A673 (cell line): ENCODE measurements around the gene SLC11A1. TPM values are rescaled to one million over a fixed set of nuclear protein-coding genes. Genes with fewer than 3 reads are reported as not detected.

Experiments
- BruUV-seq: library from RNA; stranded (reverse); fragments of 400-500 nt; replicated peaks from 2 replicates; lab custom pipeline; 2021; lab: Mats Ljungman, UMichigan
- CTCF ChIA-PET: fragments of 300-600 bp; sonication (Branson Sonifier 250); formaldehyde crosslinking; loops from one replicate; lab custom pipeline; 2022; ENCODE audit warnings: antibody characterized with exemption; lab: Charles Lee
- POLR2A ChIA-PET: fragments of 300-600 bp; sonication (Branson Sonifier 250); formaldehyde crosslinking; loops from one replicate; lab custom pipeline; 2022; ENCODE audit warnings: antibody characterized with exemption; ENCODE audit not compliant: low non-redundant PET; lab: Charles Lee
- DNase-seq: peaks from one replicate; pipeline ENCODE4 v3.0.0-alpha.2; 2015; ENCODE audit warnings: low spot score
- H3K27ac ChIP-seq: fragments of 200-600 bp; sonication (generic); 2 replicates; pipeline ENCODE4 v1.5.1; 2016; ENCODE audit warnings: mixed run types, low read depth, mild to moderate bottlenecking, mixed read lengths, antibody characterized with exemption, low read length; ENCODE audit not compliant: poor library complexity, severe bottlenecking
- H3K27me3 ChIP-seq: fragments of 200-600 bp; sonication (generic); replicated peaks from 2 replicates; pipeline ENCODE4 v1.6.1; 2017; ENCODE audit warnings: mixed run types, low read depth, mild to moderate bottlenecking, mixed read lengths, antibody characterized with exemption, low read length; ENCODE audit not compliant: insufficient read depth, poor library complexity
- H3K36me3 ChIP-seq: fragments of 200-600 bp; sonication (generic); 2 replicates; pipeline ENCODE4 v1.6.1; 2016; ENCODE audit warnings: mixed run types, mild to moderate bottlenecking, mixed read lengths, antibody characterized with exemption, low read length; ENCODE audit not compliant: insufficient read depth, poor library complexity, severe bottlenecking
- H3K4me1 ChIP-seq: fragments of 200-600 bp; sonication (generic); 2 replicates; pipeline ENCODE4 v1.6.1; 2017; ENCODE audit warnings: mixed run types, mild to moderate bottlenecking, mixed read lengths, antibody characterized with exemption, low read length; ENCODE audit not compliant: insufficient read depth, poor library complexity, severe bottlenecking
- H3K4me3 ChIP-seq: fragments of 200-600 bp; sonication (generic); 2 replicates; pipeline ENCODE4 v1.5.1; 2016; ENCODE audit warnings: low read depth, mixed run types, mild to moderate bottlenecking, mixed read lengths, low read length; ENCODE audit not compliant: poor library complexity, severe bottlenecking
- H3K9me3 ChIP-seq: fragments of 200-600 bp; sonication (generic); 2 replicates; pipeline ENCODE4 v1.6.1; 2016; ENCODE audit warnings: mixed run types, low read depth, mild to moderate bottlenecking, mixed read lengths, antibody characterized with exemption, low read length; ENCODE audit not compliant: poor library complexity, severe bottlenecking
- EZH2 ChIP-seq: fragments of 200-600 bp; sonication (generic); IDR thresholded peaks from 2 replicates; pipeline ENCODE4 v1.6.1; 2017; ENCODE audit warnings: borderline replicate concordance, low read depth, mild to moderate bottlenecking, mixed read lengths, antibody characterized with exemption, low read length; ENCODE audit not compliant: poor library complexity, severe bottlenecking
- intact Hi-C: fragments of 100-400 bp; cut with micrococcal nuclease; formaldehyde crosslinking; loops from one replicate; pipeline ENCODE4 v1.10.0; 2022; ENCODE audit not compliant: unreplicated experiment
- total RNA-seq: library from RNA; stranded (reverse); gene quantifications from 2 replicates; pipeline ENCODE4 v1.2.3, GENCODE V29; 2021
- TF ChIP-seq, protein P1 (sequence below): fragments of 300-800, 200-600 bp; sonication (generic); conservative IDR thresholded peaks from 2 replicates; pipeline ENCODE4 v1.5.1; 2017; ENCODE audit warnings: low read depth, mild to moderate bottlenecking, antibody characterized with exemption, low read length, moderate library complexity, mixed read lengths

SLC11A1 gene
- total RNA-seq, 1 experiment from 2014 or later, result 0.09 TPM

DNA sequence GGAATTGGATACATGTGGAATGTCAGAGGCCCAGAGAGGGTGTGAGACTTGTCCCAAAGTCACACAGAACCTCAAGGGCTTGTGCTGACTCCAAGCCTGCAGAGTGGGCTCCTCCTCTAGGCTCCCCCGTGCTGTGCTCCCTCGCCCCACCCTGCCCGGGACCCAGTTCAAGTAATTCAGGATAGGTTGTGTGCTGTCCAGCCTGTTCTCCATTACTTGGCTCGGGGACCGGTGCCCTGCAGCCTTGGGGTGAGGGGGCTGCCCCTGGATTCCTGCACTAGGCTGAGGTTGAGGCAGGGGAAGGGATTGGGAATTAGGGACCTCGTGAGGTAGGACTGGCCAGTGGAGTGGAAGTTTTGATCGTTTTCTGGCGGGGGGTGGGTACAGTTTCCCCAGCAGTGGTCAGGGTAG lies 20.4 kb downstream of the SLC11A1 start:
- DNase-seq, result no peak
- Histone ChIP-seq H3K4me1 (peaks cover 47% of the 10 kb centered on the region), H3K9me3 (no peaks in the 10 kb centered on the region), H3K27me3 (no peaks in the 10 kb centered on the region), H3K27ac (no peak overlapping the region), H3K4me3 (no peak overlapping the region), H3K36me3 (peaks cover 35% of the 10 kb centered on the region)
- no TSS peak for BruUV-seq
- no peak for TF ChIP-seq EZH2
- TF ChIP-seq, protein P1, sequence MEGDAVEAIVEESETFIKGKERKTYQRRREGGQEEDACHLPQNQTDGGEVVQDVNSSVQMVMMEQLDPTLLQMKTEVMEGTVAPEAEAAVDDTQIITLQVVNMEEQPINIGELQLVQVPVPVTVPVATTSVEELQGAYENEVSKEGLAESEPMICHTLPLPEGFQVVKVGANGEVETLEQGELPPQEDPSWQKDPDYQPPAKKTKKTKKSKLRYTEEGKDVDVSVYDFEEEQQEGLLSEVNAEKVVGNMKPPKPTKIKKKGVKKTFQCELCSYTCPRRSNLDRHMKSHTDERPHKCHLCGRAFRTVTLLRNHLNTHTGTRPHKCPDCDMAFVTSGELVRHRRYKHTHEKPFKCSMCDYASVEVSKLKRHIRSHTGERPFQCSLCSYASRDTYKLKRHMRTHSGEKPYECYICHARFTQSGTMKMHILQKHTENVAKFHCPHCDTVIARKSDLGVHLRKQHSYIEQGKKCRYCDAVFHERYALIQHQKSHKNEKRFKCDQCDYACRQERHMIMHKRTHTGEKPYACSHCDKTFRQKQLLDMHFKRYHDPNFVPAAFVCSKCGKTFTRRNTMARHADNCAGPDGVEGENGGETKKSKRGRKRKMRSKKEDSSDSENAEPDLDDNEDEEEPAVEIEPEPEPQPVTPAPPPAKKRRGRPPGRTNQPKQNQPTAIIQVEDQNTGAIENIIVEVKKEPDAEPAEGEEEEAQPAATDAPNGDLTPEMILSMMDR, result no peak
- ChIA-PET CTCF (no interaction called here), POLR2A (no interaction called here)
- intact Hi-C loops, result no loop called here

DNA sequence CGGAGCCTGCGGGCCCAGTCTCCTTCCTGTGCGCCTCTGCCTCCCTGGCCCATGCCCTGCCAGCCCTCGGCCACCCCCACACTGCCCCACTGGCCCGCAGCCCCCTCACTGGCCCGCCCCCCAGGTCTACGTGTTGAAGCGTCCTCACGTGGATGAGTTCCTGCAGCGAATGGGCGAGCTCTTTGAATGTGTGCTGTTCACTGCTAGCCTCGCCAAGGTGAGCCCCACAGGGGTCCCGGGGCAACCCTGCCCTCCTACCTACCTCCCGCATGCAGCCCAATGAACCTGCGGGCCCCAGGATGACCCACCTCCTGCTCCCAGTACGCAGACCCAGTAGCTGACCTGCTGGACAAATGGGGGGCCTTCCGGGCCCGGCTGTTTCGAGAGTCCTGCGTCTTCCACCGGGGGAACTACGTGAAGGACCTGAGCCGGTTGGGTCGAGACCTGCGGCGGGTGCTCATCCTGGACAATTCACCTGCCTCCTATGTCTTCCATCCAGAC lies 20.9 kb downstream of the SLC11A1 start:
- no peak for DNase-seq
- Histone ChIP-seq H3K36me3 (peaks cover 35% of the 10 kb centered on the region), H3K27me3 (no peaks in the 10 kb centered on the region), H3K4me1 (peaks cover 42% of the 10 kb centered on the region), H3K9me3 (no peaks in the 10 kb centered on the region), H3K4me3 (no peak overlapping the region), H3K27ac (peak overlapping the region; percentile 10)
- intact Hi-C loops, result no loop called here
- CTCF ChIA-PET, result no interaction called here
- TF ChIP-seq, protein P1, result no peak
- no peak for TF ChIP-seq EZH2
- no TSS peak for BruUV-seq
- POLR2A ChIA-PET, result no interaction called here

DNA sequence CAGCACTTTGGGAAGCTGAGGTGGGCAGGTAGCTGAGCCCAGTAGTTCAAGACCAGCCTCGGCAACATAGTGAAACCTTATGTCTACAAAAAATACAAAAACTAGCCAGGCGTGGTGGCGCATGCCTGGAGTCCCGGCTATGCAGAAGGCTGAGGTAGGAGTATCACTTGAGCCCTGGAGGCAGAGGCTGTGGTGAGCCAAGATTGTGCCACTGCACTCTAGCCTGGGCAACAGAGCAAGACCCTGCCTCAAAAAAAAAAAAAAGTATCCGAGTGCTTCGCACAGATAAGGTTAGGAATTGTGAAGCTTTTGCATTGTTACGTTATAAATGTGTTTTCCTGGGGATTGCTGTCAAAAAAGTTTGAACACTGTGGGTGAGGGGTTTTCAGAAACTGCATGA lies 21.7 kb downstream of the SLC11A1 start:
- intact Hi-C loops, result no loop called here
- BruUV-seq, result no TSS peak
- no peak for TF ChIP-seq EZH2
- TF ChIP-seq, protein P1, result no peak
- CTCF ChIA-PET, result interaction anchor here (0.8 kb wide), 1 partner anchor 284 kb away, joined by 3 read pairs; no protein-coding TSS in a partner anchor
- Histone ChIP-seq H3K9me3 (no peaks in the 10 kb centered on the region), H3K36me3 (peaks cover 35% of the 10 kb centered on the region), H3K4me1 (peaks cover 34% of the 10 kb centered on the region), H3K4me3 (no peak overlapping the region), H3K27ac (peak overlapping the region; percentile 79), H3K27me3 (no peaks in the 10 kb centered on the region)
- POLR2A ChIA-PET, result no interaction called here
- no peak for DNase-seq
